Gastrocnemius medialis (tissue), 4 donors: Measurements from ENCODE around the gene CMIP. TPM values are rescaled to one million over a fixed set of nuclear protein-coding genes. Genes with fewer than 3 reads are reported as not detected.

Experiments
- ATAC-seq, 2 donors: fragments of 150-250 bp; one replicate each; pipeline ENCODE4 v1.9.1; 2016
- DNase-seq, 2 donors: peaks; one replicate each; pipeline ENCODE4 v3.0.0-alpha.2; 2019
- H3K27ac ChIP-seq, 4 donors: fragments of 200-600 bp; sonication (generic); 1 replicate in 1 of 4; 2 replicates in 3 of 4; pipeline ENCODE4 v1.5.1; 2016 to 2018; ENCODE audit warnings: mild to moderate bottlenecking in 2 of 4, moderate library complexity in 1 of 4
- H3K27me3 ChIP-seq, 3 donors: fragments of 200-600 bp; sonication (generic) in 2 of 3; 1 replicate in 1 of 3; 2 replicates in 2 of 3; pipeline versions ENCODE4 v1.5.1 to v1.6.0; 2016 to 2019; ENCODE audit warnings: mild to moderate bottlenecking in 1 of 3, moderate library complexity in 1 of 3
- H3K36me3 ChIP-seq, 2 donors: fragments of 200-600 bp; sonication (generic) in 1 of 2; one replicate each; pipeline ENCODE4 v1.5.1; 2017 to 2018
- H3K4me1 ChIP-seq, 2 donors: fragments of 200-600 bp; sonication (generic) in 1 of 2; one replicate each; pipeline ENCODE4 v1.5.1; 2016 to 2017; ENCODE audit warnings: mild to moderate bottlenecking in 2 of 2
- H3K4me3 ChIP-seq, 4 donors: fragments of 200-600 bp; sonication (generic) in 3 of 4; 1 replicate in 1 of 4; 2 replicates in 3 of 4; pipeline ENCODE4 v1.5.1; 2016 to 2019; ENCODE audit warnings: mild to moderate bottlenecking in 2 of 4
- H3K9me3 ChIP-seq, 3 donors: fragments of 200-600 bp; sonication (generic) in 2 of 3; 1 replicate in 1 of 3; 2 replicates in 2 of 3; pipeline ENCODE4 v1.5.1; 2016 to 2019
- POLR2A ChIP-seq, 2 donors: fragments of 450-650 bp; IDR thresholded peaks; one replicate each; pipeline ENCODE4 v1.6.1; 2017; ENCODE audit warnings: antibody characterized with exemption in 2 of 2, mild to moderate bottlenecking in 2 of 2, moderate library complexity in 2 of 2
- in situ Hi-C, 4 donors: fragments of 200-750 bp; cut with MboI; loops; one replicate each; pipeline versions ENCODE4 v1.15.0 to v1.8.0; 2017; ENCODE audit warnings: low sequenced_read_pairs in 4 of 4
- intact Hi-C: fragments of 100-400 bp; cut with DNase I; formaldehyde crosslinking; loops from one replicate; pipeline ENCODE4 v1.15.1; 2023; ENCODE audit warnings: low total_unique reads
- total RNA-seq, 4 donors: library from RNA; depleted of rRNA; stranded (reverse); fragments of >200 nt; gene quantifications; one replicate each; pipeline versions ENCODE4 v1.1.0 to v1.2.3, GENCODE V29; 2016
- TF ChIP-seq, protein P1 (sequence below), 5 experiments: fragments of 450-650 bp in 3 of 5; fragments of 200-600 bp in 2 of 5; sonication (generic) in 2 of 5; IDR thresholded peaks in 4 of 5; conservative IDR thresholded peaks in 1 of 5; 1 replicate in 4 of 5; 2 replicates in 1 of 5; pipeline ENCODE4 v1.5.1; 2016 to 2019; ENCODE audit warnings: antibody characterized with exemption in 5 of 5, mild to moderate bottlenecking in 3 of 5, moderate library complexity in 3 of 5

CMIP gene
- total RNA-seq, 4 donors from 2014 or later = 0.90 to 5.1 (median 2.7) TPM

DNA sequence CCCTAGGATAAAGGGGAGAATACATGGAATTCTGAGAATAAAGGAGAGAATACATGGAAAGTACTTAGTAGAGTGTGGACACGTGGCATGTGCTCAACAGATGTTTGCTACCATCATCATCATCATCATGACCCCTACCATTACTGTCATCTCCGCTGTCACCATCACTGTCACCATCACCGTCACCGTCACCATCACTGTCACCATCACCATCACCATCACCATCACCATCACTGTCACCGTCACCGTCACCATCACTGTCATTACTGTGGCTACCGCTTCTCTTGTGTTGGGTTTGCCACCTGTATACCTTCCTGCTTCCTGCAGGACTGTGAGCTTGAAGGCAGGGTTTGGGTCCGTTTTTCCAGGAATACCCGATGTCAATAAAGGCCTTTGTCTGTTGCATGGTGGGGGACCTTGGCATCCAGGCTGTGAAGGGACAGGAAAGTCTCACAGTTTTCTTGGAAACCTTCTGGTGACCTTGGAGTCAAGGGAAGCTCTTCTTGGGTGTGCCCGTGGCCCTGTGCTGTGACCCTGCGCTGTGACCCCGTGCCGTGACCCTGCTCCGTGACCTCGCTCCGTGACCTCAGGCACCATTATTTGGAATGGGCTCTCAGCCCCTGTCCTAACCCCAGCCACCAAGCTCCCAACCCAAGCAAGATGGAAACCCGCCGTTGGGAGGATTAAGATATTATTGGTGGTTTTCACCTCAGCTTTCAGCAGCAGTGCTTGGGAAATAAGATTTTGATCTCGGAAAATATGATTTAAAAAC, 14.4 kb downstream of the CMIP start:
- no peak overlapping the region for H3K4me3 ChIP-seq
- intact Hi-C loops (no loop called here), in situ Hi-C loops (no loop called here)
- TF ChIP-seq, protein P1, sequence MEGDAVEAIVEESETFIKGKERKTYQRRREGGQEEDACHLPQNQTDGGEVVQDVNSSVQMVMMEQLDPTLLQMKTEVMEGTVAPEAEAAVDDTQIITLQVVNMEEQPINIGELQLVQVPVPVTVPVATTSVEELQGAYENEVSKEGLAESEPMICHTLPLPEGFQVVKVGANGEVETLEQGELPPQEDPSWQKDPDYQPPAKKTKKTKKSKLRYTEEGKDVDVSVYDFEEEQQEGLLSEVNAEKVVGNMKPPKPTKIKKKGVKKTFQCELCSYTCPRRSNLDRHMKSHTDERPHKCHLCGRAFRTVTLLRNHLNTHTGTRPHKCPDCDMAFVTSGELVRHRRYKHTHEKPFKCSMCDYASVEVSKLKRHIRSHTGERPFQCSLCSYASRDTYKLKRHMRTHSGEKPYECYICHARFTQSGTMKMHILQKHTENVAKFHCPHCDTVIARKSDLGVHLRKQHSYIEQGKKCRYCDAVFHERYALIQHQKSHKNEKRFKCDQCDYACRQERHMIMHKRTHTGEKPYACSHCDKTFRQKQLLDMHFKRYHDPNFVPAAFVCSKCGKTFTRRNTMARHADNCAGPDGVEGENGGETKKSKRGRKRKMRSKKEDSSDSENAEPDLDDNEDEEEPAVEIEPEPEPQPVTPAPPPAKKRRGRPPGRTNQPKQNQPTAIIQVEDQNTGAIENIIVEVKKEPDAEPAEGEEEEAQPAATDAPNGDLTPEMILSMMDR (IDR thresholded peaks at IDR 0.05 in 4 of 5, conservative IDR thresholded peaks at IDR 0.05 in 1 of 5) = no peak
- no peak for TF ChIP-seq POLR2A (IDR thresholded peaks at IDR 0.05)
- ATAC-seq (no peak), DNase-seq (no peak)
- H3K9me3 ChIP-seq = no peaks in the 10 kb centered on the region
- no peak overlapping the region for H3K27ac ChIP-seq
- no peaks in the 10 kb centered on the region for H3K36me3 ChIP-seq
- H3K27me3 ChIP-seq = no peaks in the 10 kb centered on the region
- no peaks in the 10 kb centered on the region for H3K4me1 ChIP-seq

DNA sequence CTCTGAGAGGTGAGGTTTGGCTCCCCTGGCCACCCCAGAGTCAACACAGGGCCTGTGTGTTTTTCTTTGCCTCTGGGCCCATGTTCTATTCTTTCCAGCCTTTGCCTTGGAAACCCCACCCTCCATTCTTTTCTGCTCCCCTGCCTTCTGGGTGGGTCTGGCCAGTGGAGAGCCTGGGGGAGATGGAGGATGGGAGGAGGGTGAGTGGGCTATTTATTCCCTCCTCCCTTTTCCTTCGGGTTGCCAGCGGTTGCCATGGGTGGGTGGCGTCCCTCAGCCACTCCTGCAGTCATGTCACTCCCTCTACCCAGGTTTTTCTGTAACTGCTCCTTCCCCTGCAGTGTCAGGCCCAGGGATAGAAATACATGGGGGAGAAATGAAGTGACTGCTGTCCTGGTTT, 15.5 kb downstream of the CMIP start:
- Histone ChIP-seq H3K36me3 (no peaks in the 10 kb centered on the region), H3K4me3 (no peak overlapping the region), H3K27me3 (no peaks in the 10 kb centered on the region), H3K4me1 (no peaks in the 10 kb centered on the region), H3K27ac (no peak overlapping the region), H3K9me3 (no peaks in the 10 kb centered on the region)
- DNase-seq = no peak
- no peak for ATAC-seq
- in situ Hi-C loops (no loop called here), intact Hi-C loops (no loop called here)
- TF ChIP-seq POLR2A (IDR thresholded peaks at IDR 0.05) = no peak
- TF ChIP-seq, protein P1 (IDR thresholded peaks at IDR 0.05 in 4 of 5, conservative IDR thresholded peaks at IDR 0.05 in 1 of 5) = no peak

DNA sequence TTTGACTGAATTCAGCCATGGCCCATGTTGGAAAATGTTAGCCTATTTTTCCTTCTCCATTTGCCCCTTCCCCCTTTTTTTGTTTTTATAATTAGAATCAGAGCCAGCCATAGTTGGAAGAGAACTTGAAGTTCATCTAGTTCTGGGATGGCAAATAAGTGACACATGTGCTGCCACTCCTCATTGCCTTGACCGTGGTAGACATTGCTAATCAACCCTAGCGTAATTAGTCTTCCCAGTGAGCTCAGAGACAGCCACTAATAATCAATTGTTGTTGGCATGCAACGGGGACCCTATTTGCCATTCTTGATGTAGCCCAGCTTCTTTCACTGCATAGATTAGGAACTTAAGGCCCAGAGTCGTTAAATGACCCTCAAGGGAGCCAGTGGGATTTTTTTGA, 16.6 kb downstream of the CMIP start:
- no peaks in the 10 kb centered on the region for H3K27me3 ChIP-seq
- intact Hi-C loops = no loop called here
- no peak overlapping the region for H3K4me3 ChIP-seq
- no peak for DNase-seq
- ATAC-seq = no peak
- in situ Hi-C loops = no loop called here
- TF ChIP-seq, protein P1 (IDR thresholded peaks at IDR 0.05 in 4 of 5, conservative IDR thresholded peaks at IDR 0.05 in 1 of 5) = no peak
- TF ChIP-seq POLR2A (IDR thresholded peaks at IDR 0.05) = no peak
- no peaks in the 10 kb centered on the region for H3K36me3 ChIP-seq
- H3K9me3 ChIP-seq = no peaks in the 10 kb centered on the region
- no peak overlapping the region for H3K27ac ChIP-seq
- no peaks in the 10 kb centered on the region for H3K4me1 ChIP-seq

DNA sequence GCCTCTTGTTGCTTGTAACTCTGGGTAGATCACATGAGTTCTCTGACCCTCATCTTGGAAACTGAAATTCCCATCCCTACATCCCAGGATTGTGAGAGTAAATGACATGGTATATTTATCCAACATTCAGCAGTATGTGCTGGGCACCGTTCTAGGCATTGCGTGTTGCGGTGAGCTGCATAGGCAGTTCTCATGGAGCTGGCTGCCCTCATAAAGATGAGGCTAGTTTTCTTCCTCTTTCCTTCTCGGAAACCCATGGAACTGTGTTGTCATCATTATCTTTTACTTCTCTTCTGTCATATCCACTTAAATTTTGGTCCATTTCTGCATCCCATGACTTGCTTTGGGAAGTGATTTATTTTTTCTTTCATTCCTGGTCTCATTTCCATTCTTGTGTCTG, 17.2 kb downstream of the CMIP start:
- no peaks in the 10 kb centered on the region for H3K4me1 ChIP-seq
- ATAC-seq = no peak
- no peak overlapping the region for H3K27ac ChIP-seq
- no peaks in the 10 kb centered on the region for H3K27me3 ChIP-seq
- no peak overlapping the region for H3K4me3 ChIP-seq
- intact Hi-C loops = no loop called here
- no peaks in the 10 kb centered on the region for H3K36me3 ChIP-seq
- no peak for DNase-seq
- no peak for TF ChIP-seq POLR2A (IDR thresholded peaks at IDR 0.05)
- TF ChIP-seq, protein P1 (IDR thresholded peaks at IDR 0.05 in 4 of 5, conservative IDR thresholded peaks at IDR 0.05 in 1 of 5) = no peak
- in situ Hi-C loops = no loop called here
- H3K9me3 ChIP-seq = no peaks in the 10 kb centered on the region

DNA sequence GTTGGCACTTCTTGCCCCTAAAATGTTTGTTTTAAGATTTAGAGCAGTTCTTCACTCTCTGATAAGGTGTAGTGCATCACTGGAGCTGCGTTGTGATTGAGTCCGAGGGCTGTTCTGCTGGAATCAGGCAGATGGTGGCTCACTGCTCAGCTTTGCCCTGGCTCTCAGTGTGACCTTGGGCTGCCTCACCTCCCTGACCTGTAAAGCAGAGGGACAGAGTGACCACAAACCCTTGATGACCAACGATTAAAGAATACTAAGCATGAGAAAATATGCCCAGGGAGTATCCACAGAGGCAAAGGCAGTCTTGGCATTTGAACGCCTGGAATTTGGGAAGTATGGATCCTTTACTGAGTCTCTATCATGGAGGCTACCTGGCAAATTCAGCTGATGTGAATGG, 18.1 kb downstream of the CMIP start:
- in situ Hi-C loops (no loop called here), intact Hi-C loops (no loop called here)
- no peak for ATAC-seq
- DNase-seq = no peak
- Histone ChIP-seq H3K36me3 (no peaks in the 10 kb centered on the region), H3K27ac (no peak overlapping the region), H3K4me1 (no peaks in the 10 kb centered on the region), H3K9me3 (no peaks in the 10 kb centered on the region), H3K27me3 (no peaks in the 10 kb centered on the region), H3K4me3 (no peak overlapping the region)
- TF ChIP-seq POLR2A (IDR thresholded peaks at IDR 0.05) = no peak
- TF ChIP-seq, protein P1 (IDR thresholded peaks at IDR 0.05 in 4 of 5, conservative IDR thresholded peaks at IDR 0.05 in 1 of 5) = no peak
